Adipocyte (in vitro differentiated cells): Measurements from ENCODE around the gene DPH5.

Source experiments
- DNase-seq: peaks from one replicate; pipeline ENCODE4 v3.0.0-alpha.2; 2015; ENCODE audit warnings: low read depth
- H3K27me3 ChIP-seq: replicated peaks from 2 replicates; pipeline ENCODE4 v1.7.0; 2013; ENCODE audit warnings: mild to moderate bottlenecking, low read length, moderate library complexity; ENCODE audit not compliant: control insufficient read depth, insufficient read depth
- H3K36me3 ChIP-seq: 2 replicates; pipeline ENCODE4 v1.7.0; 2013; ENCODE audit warnings: low read length, mild to moderate bottlenecking, moderate library complexity; ENCODE audit not compliant: control insufficient read depth, insufficient read depth, severe bottlenecking
- H3K4me1 ChIP-seq: 2 replicates; pipeline ENCODE4 v1.7.0; 2013; ENCODE audit warnings: mild to moderate bottlenecking, low read length, moderate library complexity; ENCODE audit not compliant: control insufficient read depth, insufficient read depth
- H3K4me3 ChIP-seq: 2 replicates; pipeline ENCODE4 v1.7.0; 2013; ENCODE audit warnings: mild to moderate bottlenecking, low read length, moderate library complexity
- H3K9ac ChIP-seq: 2 replicates; pipeline ENCODE4 v1.7.0; 2013; ENCODE audit warnings: mild to moderate bottlenecking, low read length, moderate library complexity
- H3K9me3 ChIP-seq: 2 replicates; pipeline ENCODE4 v1.7.0; 2013; ENCODE audit warnings: mild to moderate bottlenecking, low read length, moderate library complexity; ENCODE audit not compliant: control insufficient read depth

Gene DPH5

DNA sequence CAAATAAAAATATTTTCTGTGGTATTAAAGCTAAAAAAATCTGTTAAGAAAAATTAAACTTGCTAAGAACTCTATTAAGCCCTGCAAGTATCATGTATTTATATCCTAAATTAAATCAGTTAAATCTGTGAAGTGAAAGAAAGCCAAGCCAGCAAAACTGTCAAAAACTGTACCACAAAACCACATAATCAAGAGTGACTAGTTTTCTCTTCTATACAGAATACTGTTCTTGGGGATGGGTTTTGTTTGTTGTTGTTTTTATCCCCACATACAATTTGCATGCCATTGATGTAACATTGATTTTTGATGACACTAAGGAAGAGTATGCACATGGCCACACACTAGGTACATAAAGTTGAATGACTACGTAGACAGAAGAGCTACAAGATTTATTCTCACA, 20.4 kb downstream of the DPH5 start:
- H3K4me3 ChIP-seq, result no peak overlapping the region

GRCh38 chr1:101004670-101005069, 20.9 kb downstream of the DPH5 start:
- Histone ChIP-seq H3K4me3 (peak overlapping the region; percentile 4), H3K9ac (no peak overlapping the region), H3K36me3 (peaks cover 13% of the 10 kb centered on the region), H3K9me3 (no peaks in the 10 kb centered on the region), H3K27me3 (no peaks in the 10 kb centered on the region), H3K4me1 (peaks cover 37% of the 10 kb centered on the region)
- DNase-seq, result peak; percentile 77

More for the DNA sequence above, 20.4 kb downstream of the DPH5 start:
- H3K9me3 ChIP-seq, result no peaks in the 10 kb centered on the region
- H3K9ac ChIP-seq, result no peak overlapping the region
- peaks cover 12% of the 10 kb centered on the region for H3K36me3 ChIP-seq
- no peaks in the 10 kb centered on the region for H3K27me3 ChIP-seq
- H3K4me1 ChIP-seq, result peaks cover 34% of the 10 kb centered on the region
- no peak for DNase-seq

DNA sequence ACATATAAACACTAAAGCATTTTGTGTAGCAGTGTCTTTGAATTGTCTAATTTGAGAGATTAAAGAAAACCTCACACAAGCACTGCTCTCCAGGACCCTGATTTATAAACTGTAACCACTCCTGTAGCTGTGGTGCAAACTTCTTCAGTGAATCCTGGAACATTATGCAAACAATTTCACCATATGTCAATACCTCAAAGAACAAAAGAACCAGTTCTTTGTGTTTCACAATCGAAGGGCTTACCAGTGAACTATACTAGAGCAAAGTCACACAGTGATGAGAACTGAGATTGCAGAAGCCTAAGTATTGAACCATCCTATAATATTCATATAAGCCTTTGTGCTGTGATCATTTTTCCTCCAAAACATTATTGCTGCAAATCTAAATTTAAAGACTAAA, 21.5 kb downstream of the DPH5 start:
- H3K9ac ChIP-seq, result peak overlapping the region; percentile 43
- no peaks in the 10 kb centered on the region for H3K27me3 ChIP-seq
- H3K36me3 ChIP-seq, result peaks cover 13% of the 10 kb centered on the region
- no peaks in the 10 kb centered on the region for H3K9me3 ChIP-seq
- peak; percentile 89 for DNase-seq
- peak overlapping the region; percentile 4 for H3K4me3 ChIP-seq
- H3K4me1 ChIP-seq, result peaks cover 37% of the 10 kb centered on the region

DNA sequence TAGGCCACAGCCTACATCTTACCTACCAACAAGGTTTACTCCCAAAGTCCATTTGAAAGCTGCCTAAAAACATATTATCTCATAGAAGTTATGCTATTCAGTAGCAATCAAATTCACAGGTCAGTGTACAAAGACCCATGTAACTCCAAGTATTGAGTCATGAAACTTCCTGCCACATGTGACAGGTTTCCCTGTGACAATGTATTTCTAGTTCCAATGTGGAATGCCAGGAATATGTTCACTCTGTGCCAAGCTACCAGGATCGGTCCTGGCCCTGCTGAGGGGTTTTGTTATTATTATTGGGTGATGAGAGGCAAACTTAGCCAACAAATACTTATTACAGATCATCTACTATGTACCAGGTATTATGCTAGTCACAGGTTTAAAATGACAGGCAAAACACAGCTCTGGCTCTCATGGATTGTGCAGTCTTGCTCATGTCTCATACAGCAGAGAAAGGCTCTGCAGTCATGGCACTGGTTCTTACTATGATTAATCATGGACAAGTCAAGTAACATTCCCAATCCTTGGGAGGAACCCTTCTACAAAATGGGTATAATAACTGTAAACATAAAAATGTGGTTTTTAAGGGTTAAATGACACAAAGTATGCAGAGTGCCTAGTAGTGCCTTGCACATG, 22.5 kb downstream of the DPH5 start:
- peaks cover 37% of the 10 kb centered on the region for H3K4me1 ChIP-seq
- H3K9ac ChIP-seq, result no peak overlapping the region
- no peaks in the 10 kb centered on the region for H3K9me3 ChIP-seq
- H3K36me3 ChIP-seq, result peaks cover 13% of the 10 kb centered on the region
- no peak for DNase-seq
- H3K27me3 ChIP-seq, result no peaks in the 10 kb centered on the region
- H3K4me3 ChIP-seq, result no peak overlapping the region

- Histone ChIP-seq H3K9ac (no peak overlapping the region), H3K36me3 (peaks cover 15% of the 10 kb centered on the region), H3K9me3 (no peaks in the 10 kb centered on the region), H3K27me3 (no peaks in the 10 kb centered on the region), H3K4me3 (no peak overlapping the region), H3K4me1 (peaks cover 37% of the 10 kb centered on the region)
- DNase-seq, result peak; percentile 50
Measured at GRCh38 chr1:101002551-101002950, 23.0 kb downstream of the DPH5 start.

- Histone ChIP-seq H3K4me1 (peaks cover 35% of the 10 kb centered on the region), H3K9me3 (no peaks in the 10 kb centered on the region), H3K4me3 (no peak overlapping the region), H3K27me3 (no peaks in the 10 kb centered on the region), H3K36me3 (peaks cover 24% of the 10 kb centered on the region), H3K9ac (no peak overlapping the region)
- DNase-seq, result peak; percentile 66
Measured at GRCh38 chr1:101000131-101000873, 25.3 kb downstream of the DPH5 start.

- Histone ChIP-seq H3K9me3 (no peaks in the 10 kb centered on the region), H3K36me3 (peaks cover 24% of the 10 kb centered on the region), H3K4me3 (no peak overlapping the region), H3K27me3 (no peaks in the 10 kb centered on the region), H3K4me1 (peaks cover 17% of the 10 kb centered on the region), H3K9ac (no peak overlapping the region)
- no peak for DNase-seq
Measured at GRCh38 chr1:100998426-100998825, 27.2 kb downstream of the DPH5 start.

DNA sequence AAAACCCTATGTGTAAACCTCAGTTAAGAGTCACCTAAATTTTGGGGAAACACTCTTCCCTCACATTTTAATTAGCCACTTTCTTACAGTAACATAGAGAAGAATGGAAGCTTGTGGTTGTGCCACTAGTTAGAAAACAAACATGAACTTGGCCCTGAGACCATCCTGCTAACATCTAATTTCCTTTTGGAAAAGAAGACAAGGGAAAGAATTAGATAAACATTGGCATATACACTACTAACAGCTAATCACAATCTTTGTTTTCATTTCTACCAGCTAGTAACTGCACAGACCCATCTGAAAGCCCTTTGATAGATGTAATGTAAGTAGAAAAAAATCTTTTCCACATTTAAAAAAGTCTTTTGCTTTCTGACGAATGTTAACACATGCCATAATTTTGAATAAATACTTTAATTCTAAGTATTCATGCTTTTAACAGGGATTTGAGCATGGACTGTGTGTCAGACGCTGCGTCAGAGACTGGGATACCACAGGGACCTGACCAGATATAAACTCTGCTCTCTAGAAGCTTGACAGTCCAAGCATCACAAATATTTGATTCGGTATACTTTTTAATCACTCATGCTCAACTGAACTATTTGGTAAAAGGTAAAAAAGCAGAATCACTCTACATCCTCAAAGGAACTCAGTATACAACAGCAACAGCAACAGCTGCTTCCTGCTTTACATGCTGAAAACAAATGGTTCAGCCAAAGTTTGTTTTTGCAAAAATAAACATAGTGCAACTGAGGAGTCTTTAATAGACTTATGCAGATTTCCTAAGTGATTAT, 30.2 kb downstream of the DPH5 start:
- Histone ChIP-seq H3K27me3 (no peaks in the 10 kb centered on the region), H3K4me1 (peaks cover 5% of the 10 kb centered on the region), H3K9me3 (no peaks in the 10 kb centered on the region), H3K9ac (no peak overlapping the region), H3K36me3 (peaks cover 25% of the 10 kb centered on the region), H3K4me3 (no peak overlapping the region)
- DNase-seq, result no peak

DNA sequence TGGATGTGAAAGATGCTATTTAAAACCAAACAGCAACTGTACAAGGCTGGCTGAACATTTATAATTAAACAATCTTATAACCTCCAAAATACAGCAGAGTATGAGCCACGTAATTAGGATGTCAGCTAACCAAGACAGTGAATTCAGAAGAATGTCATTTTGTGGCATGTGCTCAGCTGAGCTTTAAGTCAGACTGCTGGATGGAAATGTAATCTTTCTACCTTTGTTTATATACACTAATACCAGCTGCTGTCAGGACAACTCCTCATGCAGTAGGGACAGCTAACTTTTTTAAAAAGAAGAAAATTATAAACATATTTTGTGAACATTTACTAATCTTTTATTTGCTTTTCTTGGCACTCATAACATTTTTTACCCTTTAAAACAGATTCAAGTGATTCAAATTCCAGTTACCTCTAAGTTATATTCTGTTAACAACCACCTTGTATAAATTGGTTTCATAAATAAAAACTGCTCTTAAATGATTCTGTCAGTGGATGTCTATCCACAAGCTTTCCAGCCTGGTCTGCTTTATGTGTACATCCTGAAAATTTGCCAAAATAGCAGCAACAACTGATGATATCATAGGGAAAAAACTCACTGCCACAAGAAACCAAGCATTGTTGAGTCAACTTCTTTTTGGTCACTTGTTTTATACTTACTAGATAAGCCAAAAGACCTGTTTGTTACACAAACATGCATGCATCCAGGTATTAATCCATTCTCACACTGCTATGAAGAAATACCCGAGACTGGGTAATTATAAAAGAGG, 36.1 kb downstream of the DPH5 start:
- Histone ChIP-seq H3K4me3 (no peak overlapping the region), H3K36me3 (peaks cover 23% of the 10 kb centered on the region), H3K4me1 (peaks cover 8% of the 10 kb centered on the region), H3K27me3 (no peaks in the 10 kb centered on the region), H3K9ac (no peak overlapping the region), H3K9me3 (no peaks in the 10 kb centered on the region)
- peak; percentile 86 for DNase-seq

- no peaks in the 10 kb centered on the region for H3K9me3 ChIP-seq
- no peaks in the 10 kb centered on the region for H3K27me3 ChIP-seq
- no peak overlapping the region for H3K4me3 ChIP-seq
- no peak for DNase-seq
- H3K4me1 ChIP-seq, result peaks cover 8% of the 10 kb centered on the region
- peaks cover 23% of the 10 kb centered on the region for H3K36me3 ChIP-seq
- no peak overlapping the region for H3K9ac ChIP-seq
Measured at GRCh38 chr1:100988121-100988520, 37.5 kb downstream of the DPH5 start.

DNA sequence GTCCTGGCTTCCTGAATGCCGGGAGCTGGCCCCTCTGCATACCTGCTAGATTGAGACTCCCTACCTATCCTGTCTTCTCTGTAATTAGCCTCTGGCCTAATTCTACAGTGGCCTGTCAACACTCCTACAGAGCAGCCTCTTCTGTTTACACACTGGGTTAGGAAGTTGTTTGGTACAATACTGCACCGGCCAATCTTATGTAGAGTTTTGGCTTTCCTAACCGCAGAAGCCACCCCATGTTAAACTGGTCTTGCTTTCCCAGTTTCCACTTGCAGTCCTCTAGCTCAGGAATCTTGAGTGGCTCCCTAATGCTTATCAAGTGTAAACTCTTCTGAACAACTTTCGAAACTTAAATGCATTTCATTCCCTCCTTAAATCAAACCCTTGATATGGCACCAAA, 42.8 kb downstream of the DPH5 start:
- no peaks in the 10 kb centered on the region for H3K4me1 ChIP-seq

More for the DNA sequence above, 42.8 kb downstream of the DPH5 start:
- H3K4me3 ChIP-seq, result no peak overlapping the region
- H3K36me3 ChIP-seq, result peaks cover 29% of the 10 kb centered on the region
- no peak for DNase-seq
- H3K9me3 ChIP-seq, result no peaks in the 10 kb centered on the region
- no peak overlapping the region for H3K9ac ChIP-seq
- no peaks in the 10 kb centered on the region for H3K27me3 ChIP-seq
